Mesodermal cell (in vitro differentiated cells): ENCODE data around the gene CRIM1.

Experiments used
- H3K27ac ChIP-seq: 2 replicates; pipeline ENCODE4 v1.7.0; 2013; ENCODE audit warnings: mild to moderate bottlenecking, low read depth, low read length, moderate library complexity; ENCODE audit not compliant: severe bottlenecking
- H3K36me3 ChIP-seq: 2 replicates; pipeline ENCODE4 v1.7.1; 2013; ENCODE audit warnings: mild to moderate bottlenecking, low read length, moderate library complexity; ENCODE audit not compliant: control insufficient read depth, insufficient read depth
- H3K4me1 ChIP-seq: one replicate; pipeline ENCODE4 v1.7.1; 2013; ENCODE audit warnings: mild to moderate bottlenecking, low read length; ENCODE audit not compliant: insufficient read depth, control insufficient read depth, poor library complexity, severe bottlenecking
- H3K4me3 ChIP-seq: 2 replicates; pipeline ENCODE4 v1.7.0; 2013; ENCODE audit warnings: low read length, control low read depth, mild to moderate bottlenecking; ENCODE audit not compliant: insufficient read depth, poor library complexity, severe bottlenecking; ENCODE audit errors: extremely low read depth
- H3K9me3 ChIP-seq: 2 replicates; pipeline ENCODE4 v1.7.1; 2013; ENCODE audit warnings: mild to moderate bottlenecking, low read length, moderate library complexity; ENCODE audit not compliant: control insufficient read depth
- WGBS, 2 experiments: methylation state at CpG; one replicate each; pipeline ENCODE4 v1.1.5; 2013; ENCODE audit warnings: missing lambda C conversion rate in 2 of 2; ENCODE audit not compliant: insufficient coverage in 2 of 2; 5-methylcytosine and 5-hydroxymethylcytosine counted together

The CRIM1 gene

DNA sequence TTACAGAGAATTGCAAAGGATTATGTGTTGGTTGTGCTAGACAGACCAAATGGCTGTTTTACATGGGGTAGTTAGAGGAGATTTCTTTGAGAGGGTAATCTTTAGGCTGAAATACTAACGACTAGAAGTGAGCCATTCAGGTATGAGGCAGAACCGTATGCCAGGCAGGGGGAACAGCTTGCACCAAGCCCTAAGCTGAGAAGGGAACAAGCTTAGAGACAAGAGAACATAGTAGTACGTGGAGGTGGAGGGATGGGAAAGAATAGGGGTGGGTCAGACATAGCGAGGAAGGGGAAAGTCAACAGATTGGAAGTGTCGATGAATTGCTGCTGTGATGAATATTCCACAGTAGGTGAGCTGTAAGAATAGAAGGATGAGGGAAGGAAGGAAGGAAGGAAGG is 20.0 kb upstream of the CRIM1 start:
- Histone ChIP-seq H3K4me1 (peaks cover 22% of the 10 kb centered on the region), H3K9me3 (no peaks in the 10 kb centered on the region), H3K27ac (no peak overlapping the region), H3K36me3 (no peaks in the 10 kb centered on the region), H3K4me3 (no peak overlapping the region)
- WGBS, 2 experiments = 75 to 82% methylated on average over 5 of the region's 5 CpGs

DNA sequence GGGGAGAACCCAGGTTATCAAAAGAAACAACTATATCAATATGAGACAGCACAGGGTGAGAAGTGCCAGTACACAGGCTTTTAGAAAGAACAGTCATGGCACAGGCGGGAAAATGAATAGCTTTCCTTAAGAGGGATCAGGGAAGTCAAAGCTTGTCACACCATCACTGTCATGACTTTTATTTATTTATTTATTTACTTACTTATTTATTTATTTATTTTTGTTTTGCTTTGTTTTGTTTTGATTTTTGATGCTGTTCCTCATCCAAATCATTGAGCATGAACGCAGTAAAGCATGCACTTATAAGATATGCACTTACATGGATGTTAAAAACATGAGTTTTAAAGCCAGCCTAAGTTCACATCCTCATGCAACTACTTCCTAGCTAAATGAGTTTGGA is 19.3 kb upstream of the CRIM1 start:
- WGBS, 2 experiments = 100% methylated on average over 1 of the region's 2 CpGs; no CpG with 5 or more reads in 1 of the 2 experiments
- peaks cover 21% of the 10 kb centered on the region for H3K4me1 ChIP-seq
- H3K27ac ChIP-seq = no peak overlapping the region

DNA sequence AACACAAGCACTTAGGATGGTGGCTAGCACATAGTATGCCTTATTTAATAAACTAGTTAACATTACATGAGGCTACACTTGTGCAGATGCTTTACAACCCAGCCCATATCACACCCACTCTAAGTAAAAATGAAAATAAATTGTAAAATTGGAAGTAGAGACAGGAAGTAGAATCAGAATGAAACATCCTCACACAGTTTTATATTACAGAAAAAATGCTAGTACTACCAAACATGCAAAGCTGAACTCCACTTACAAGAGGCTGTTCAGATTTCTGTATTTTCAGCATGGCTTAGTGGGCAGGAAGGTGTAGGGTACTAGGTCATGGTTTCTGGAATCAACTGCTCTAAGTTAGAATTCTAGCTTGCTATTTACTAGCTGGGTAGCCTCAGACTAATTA is 18.2 kb upstream of the CRIM1 start:
- Histone ChIP-seq H3K4me1 (peaks cover 21% of the 10 kb centered on the region), H3K27ac (no peak overlapping the region), H3K4me3 (no peak overlapping the region), H3K9me3 (no peaks in the 10 kb centered on the region), H3K36me3 (no peaks in the 10 kb centered on the region)

More for the DNA sequence above, 19.3 kb upstream of the CRIM1 start:
- H3K9me3 ChIP-seq = no peaks in the 10 kb centered on the region
- no peak overlapping the region for H3K4me3 ChIP-seq
- no peaks in the 10 kb centered on the region for H3K36me3 ChIP-seq

DNA sequence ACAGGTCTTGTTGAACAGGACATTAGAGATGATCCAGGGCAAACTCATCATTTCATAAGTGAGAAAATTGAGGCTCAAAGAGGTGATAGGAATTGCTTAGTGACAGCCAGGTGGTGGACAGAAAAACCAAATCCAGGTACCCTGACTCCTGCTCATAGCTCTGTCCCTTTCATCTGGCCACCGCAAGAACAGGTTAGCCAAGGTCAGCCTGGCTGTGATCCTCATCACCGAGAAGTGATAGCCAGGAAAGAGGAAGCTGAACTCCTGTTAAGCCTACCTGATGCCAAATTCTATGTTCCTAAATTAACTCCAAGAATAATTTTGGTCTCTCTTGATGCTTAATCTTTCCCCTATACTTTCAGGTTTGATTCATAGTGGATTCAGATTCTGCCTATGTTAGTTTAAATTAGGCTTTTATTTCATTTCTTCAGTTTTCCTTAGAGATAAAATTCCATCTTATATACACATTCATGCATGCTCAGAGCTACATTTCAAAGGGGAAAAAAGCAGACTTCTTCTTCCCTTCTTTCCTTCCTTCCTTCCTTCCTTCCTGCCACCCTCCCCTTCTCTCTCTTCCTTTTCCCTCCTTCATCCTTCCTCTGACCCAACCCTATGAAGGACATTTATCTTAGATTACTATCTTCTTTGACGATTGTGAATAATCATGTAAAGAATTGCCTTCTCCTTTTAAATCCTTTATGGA is 17.3 kb upstream of the CRIM1 start:
- H3K4me1 ChIP-seq = peaks cover 21% of the 10 kb centered on the region
- H3K27ac ChIP-seq = peak overlapping the region; percentile 77
- 93 to 94% methylated on average over 2 of the region's 3 CpGs for WGBS, 2 experiments
- no peak overlapping the region for H3K4me3 ChIP-seq
- H3K36me3 ChIP-seq = no peaks in the 10 kb centered on the region
- H3K9me3 ChIP-seq = no peaks in the 10 kb centered on the region

DNA sequence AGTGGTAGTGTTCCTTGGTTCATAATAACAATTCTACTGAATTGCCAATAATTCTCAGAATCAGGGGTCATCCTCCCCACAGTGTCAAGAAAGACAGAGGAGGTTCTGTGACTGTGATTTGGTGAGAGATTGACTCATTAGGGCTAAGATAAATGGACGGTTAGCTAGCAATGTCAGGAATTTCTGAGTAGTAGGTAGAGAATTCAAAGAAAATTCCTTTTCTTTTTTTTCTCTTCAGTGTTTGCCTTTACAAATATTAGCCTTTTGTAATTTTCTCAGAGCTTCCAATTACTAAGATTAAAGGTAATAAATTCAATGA is 16.8 kb upstream of the CRIM1 start:
- Histone ChIP-seq H3K27ac (peak overlapping the region; percentile 77), H3K4me1 (peaks cover 21% of the 10 kb centered on the region), H3K4me3 (no peak overlapping the region), H3K36me3 (no peaks in the 10 kb centered on the region), H3K9me3 (no peaks in the 10 kb centered on the region)
- WGBS, 2 experiments = no CpG with 5 or more reads among the region's 1 CpG

DNA sequence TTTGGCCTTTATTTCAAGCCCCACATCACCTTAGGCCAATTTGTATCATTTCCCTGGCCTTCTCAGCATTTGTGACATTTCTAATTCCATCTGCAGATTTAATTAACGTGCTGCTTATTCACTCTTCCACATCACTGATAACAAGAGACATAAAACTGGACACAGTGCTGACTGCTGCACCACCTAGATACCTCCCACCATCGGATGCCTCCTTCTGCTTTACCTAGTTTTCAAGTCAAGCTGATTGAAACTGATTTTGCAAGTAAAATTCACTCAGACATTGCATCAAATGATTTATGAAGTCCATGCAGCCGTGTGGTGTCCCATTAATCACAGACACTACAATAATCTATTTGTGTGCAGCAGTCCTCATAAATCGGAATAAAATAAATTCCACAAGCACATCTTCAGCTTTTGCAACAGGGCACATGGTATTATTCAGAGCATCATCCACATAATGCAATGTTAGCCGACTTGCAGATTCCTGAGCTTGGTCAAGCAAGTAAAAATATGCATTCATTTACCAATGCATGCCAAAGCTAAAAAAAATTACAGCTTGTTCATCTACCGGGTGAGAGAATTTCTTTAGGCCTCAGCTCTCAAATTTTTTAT is 15.9 kb upstream of the CRIM1 start:
- H3K9me3 ChIP-seq = no peaks in the 10 kb centered on the region
- H3K36me3 ChIP-seq = no peaks in the 10 kb centered on the region
- WGBS, 2 experiments = 85 to 90% methylated on average over 5 of the region's 6 CpGs
- H3K4me1 ChIP-seq = peaks cover 21% of the 10 kb centered on the region
- peak overlapping the region; percentile 19 for H3K27ac ChIP-seq
- no peak overlapping the region for H3K4me3 ChIP-seq

DNA sequence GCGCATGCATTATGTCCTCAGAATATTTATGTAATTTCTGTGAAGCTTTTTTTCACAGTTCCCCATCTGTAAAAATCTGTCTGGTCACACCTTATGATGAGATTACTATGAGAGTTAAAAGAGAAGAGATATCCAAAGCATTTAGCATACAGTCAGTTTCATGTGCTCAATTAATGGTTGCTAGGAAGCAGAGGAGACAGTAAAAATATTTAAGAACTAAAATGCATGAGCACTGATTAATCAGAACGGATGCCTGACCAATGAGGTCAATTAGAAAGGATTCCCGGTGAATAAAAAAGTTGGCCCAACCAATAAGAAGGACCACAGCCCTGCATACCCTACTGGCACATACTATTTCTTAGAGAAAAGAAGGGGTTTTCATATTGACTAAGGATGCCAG is 12.0 kb upstream of the CRIM1 start:
- Histone ChIP-seq H3K4me1 (peaks cover 10% of the 10 kb centered on the region), H3K36me3 (no peaks in the 10 kb centered on the region), H3K9me3 (no peaks in the 10 kb centered on the region), H3K4me3 (no peak overlapping the region), H3K27ac (no peak overlapping the region)
- 100% methylated on average over 1 of the region's 3 CpGs; no CpG with 5 or more reads in 1 of the 2 experiments for WGBS, 2 experiments

DNA sequence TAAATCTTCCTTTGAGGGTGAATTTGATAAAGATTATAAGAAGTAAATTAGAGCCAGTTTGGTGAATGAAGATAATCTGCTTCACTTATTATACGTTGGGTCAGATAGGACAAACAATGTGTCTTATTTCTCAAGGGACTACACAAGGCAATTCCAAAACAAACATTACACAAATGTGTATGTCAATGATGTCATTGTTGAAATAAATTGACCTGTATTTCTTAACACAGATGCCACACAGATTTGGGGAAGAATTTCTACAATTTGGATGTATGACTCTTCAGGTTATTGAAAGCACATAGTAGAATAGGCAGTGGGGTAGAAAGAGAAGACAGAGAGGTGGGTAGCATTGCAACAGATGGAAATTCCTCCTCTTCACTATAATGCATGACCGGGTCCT is 6.9 kb upstream of the CRIM1 start:
- Histone ChIP-seq H3K4me3 (no peak overlapping the region), H3K27ac (no peak overlapping the region), H3K4me1 (peaks cover 12% of the 10 kb centered on the region), H3K36me3 (no peaks in the 10 kb centered on the region), H3K9me3 (no peaks in the 10 kb centered on the region)
- no CpG with 5 or more reads among the region's 2 CpGs for WGBS, 2 experiments

DNA sequence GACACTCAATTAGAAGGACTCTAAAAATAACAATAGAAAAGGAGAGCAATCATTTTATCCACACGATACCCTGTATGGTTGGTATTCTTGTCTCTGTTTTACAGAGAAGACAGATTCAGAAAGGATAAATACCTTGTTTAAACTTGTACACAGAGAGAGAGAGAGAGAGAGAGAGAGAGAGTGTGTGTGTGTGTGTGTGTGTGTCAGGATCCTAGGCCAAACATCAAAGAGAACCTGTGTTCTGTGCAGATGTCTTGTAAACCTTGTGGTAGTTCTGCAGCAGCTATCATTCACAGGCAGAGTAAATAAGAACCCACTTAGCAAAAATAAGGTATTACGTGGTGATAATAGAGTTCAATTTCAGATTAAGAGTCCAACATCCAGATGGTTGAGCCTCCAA is 4.3 kb upstream of the CRIM1 start:
- H3K9me3 ChIP-seq = no peaks in the 10 kb centered on the region
- no peak overlapping the region for H3K27ac ChIP-seq
- no peaks in the 10 kb centered on the region for H3K36me3 ChIP-seq
- peaks cover 18% of the 10 kb centered on the region for H3K4me1 ChIP-seq
- no peak overlapping the region for H3K4me3 ChIP-seq
- 100% methylated on average over 1 of the region's 2 CpGs; no CpG with 5 or more reads in 1 of the 2 experiments for WGBS, 2 experiments

DNA sequence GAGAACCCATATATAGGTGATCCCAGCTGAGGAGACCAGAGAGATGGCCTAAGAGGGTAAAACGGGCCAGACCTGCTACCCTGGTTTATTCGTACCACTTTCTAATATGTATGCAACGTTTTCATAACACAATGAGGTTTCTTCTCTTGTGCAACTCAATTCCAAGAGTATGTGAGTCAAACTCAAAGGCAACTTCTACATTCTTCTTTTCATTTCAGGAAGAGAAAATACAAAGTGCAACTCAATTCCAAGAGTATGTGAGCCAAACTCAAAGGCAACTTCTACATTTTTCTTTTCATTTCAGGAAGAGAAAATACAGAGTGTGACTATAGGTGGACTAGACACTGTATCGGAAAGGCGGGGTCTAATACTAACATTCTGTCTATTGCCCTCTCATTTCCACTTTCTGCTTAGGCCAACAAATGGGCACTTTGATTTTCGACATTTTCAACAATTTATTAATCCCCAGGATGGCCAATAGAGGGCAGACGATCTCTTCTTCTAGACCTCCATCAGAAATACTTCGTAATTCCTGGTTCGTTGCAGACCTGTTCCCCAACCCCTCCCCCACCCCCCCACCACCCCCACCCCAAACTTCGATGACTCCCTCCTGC is 3.7 kb upstream of the CRIM1 start:
- Histone ChIP-seq H3K4me3 (no peak overlapping the region), H3K36me3 (no peaks in the 10 kb centered on the region), H3K27ac (no peak overlapping the region), H3K4me1 (peaks cover 18% of the 10 kb centered on the region), H3K9me3 (no peaks in the 10 kb centered on the region)
- 47 to 56% methylated on average over 4 to 6 of the region's 10 CpGs for WGBS, 2 experiments

DNA sequence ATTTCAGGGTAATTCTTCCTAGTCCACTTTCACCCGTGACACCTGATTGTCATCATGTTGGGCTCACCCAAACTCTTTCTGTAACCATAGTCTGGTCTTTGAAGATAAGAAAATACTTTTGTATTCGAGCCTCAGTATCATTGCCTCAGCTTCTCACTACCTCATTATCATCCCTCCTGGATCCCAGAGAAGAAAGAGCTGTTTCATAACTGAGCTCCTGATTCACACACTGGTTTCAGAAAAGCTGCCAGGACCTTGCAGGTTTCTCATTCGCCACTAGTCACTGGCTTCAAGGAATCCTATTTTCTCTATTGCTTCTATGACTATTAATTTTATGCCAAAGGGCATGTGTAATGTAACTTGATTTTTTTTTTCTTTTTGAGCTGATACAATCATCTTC is 2.9 kb upstream of the CRIM1 start:
- WGBS, 2 experiments = 37 to 70% methylated on average over 2 of the region's 3 CpGs
- Histone ChIP-seq H3K9me3 (no peaks in the 10 kb centered on the region), H3K36me3 (no peaks in the 10 kb centered on the region), H3K27ac (no peak overlapping the region), H3K4me1 (peaks cover 18% of the 10 kb centered on the region), H3K4me3 (no peak overlapping the region)
